Urothelium cell line (cell line): Measurements from ENCODE around the gene DENND1C.
"Not testable (repeated sequence)": the region's sequence is repeated elsewhere in the genome, so short reads cannot be mapped to it uniquely, and the experiment has no call there.

Source experiments
- DNase-seq: peaks from one replicate; pipeline ENCODE4 v3.0.0; 2011; ENCODE audit warnings: low spot score, mixed read lengths
- FAIRE-seq: peaks from 2 replicates; lab custom pipeline; 2011; peaks lifted over from hg19 to GRCh38; lab: Jason Lieb, UNC

DENND1C gene

DNA sequence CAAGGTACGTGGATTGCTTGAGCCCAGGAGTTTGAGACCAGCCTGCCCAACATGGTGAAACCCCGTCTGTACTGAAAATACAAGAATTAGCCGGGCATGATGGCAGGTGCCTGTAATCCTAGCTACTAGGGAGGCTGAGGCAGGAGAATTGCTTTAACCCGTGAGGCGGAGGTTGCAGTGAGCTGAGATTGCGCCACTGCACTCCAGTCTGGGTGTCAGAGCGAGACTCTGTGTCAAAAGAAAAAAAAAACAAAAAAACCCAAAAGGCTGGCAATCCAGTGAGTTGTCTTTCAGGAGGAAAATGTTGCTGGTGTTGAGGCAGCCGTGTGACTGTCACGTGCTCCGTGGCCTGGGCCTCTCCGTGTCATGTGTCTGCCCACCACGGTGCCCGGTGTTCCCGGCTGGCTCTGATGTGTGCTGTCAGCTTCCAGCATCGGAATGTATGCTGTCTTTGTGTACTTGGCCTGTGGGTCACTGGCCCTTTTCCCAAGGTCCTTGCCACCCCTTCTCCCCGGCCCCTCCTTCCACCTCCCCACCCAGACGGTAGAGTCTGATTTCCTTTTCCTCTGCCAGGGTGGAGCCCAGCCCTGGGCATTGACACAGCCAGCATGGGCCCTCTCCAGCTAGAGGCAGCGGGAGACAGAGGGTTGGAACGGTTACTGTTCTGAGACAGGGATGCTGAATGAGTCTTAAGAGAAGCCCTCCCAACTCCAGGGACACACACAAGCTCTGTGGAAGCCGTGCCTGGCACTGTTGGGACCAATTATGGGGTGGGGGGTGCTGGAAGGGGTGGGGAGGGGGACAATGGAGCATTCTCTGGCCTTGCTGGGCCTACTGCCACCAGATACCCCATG, 27.8 kb upstream of the DENND1C start:
- FAIRE-seq = no peak
- DNase-seq = no peak

DNA sequence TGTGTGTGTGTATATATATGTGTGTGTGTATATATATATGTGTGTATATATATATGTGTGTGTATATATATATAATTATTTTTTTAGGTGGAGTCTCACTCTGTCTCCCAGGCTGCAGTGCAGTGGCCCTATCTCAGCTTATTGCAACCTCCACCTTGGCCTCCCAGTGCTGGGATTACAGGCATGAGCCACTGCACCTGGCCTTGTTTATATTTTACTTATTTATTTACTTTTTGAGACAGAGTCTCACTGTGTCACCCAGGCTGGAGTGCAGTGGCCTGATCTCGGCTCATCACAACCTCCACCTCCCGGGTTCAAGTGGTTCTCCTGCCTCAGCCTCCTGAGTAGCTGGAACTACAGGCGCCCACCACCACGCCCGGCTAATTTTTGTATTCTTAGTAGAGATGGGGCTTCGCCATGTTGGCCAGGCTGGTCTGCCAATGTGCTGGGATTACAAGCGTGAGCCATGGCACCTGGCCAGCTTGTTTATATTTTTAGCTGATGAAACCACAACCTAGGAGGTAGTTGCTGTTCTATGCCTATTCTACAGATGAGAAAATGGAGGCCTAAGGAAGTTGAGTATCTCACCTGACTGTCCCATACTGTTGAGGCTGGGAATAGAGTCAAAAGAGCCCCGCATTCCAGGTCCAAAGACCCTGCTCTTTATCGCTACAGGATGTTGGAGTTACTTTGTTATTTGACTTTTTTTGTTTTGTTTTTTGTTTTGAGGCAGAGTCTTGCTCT, 26.6 kb upstream of the DENND1C start:
- FAIRE-seq, DNase-seq: not testable (repeated sequence)

DNA sequence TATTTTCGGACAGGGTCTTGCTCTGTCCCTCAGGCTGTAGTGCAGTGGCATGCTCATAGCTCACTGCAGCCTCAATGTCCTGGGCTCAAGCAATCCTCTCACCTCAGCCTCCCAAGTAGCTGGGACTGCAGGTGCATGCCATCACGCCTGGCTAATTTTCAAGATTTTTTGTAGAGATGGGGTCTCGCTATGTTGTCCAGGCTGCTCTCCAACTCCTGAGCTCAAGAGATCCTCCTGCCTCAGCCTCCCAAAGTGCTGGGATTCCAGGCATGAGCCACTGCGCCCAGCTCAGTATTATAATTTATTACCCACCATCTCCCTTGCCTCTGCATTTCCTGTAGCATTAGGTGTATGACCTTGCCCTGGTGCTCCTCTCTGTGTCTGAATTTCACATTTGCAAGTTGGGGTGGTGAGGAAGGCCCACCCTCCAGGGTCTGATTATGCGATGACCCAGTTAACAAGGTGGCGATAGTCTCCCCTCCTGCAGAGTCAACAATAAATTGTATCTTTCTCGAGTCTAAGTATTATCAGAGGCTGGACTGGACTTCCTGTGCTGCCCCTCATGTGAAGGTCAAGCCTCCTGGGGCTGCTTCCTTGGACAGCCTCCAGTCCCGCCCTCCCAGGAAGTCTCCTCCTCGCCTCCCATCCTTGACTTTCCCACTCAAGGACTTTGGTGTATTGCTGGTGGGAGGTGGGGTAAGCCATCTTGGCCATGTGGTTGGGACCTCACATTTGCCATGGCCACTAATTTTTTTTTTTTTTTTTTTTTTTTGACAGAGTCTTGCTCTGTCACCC, 22.0 kb upstream of the DENND1C start:
- FAIRE-seq = no peak
- DNase-seq = no peak

DNA sequence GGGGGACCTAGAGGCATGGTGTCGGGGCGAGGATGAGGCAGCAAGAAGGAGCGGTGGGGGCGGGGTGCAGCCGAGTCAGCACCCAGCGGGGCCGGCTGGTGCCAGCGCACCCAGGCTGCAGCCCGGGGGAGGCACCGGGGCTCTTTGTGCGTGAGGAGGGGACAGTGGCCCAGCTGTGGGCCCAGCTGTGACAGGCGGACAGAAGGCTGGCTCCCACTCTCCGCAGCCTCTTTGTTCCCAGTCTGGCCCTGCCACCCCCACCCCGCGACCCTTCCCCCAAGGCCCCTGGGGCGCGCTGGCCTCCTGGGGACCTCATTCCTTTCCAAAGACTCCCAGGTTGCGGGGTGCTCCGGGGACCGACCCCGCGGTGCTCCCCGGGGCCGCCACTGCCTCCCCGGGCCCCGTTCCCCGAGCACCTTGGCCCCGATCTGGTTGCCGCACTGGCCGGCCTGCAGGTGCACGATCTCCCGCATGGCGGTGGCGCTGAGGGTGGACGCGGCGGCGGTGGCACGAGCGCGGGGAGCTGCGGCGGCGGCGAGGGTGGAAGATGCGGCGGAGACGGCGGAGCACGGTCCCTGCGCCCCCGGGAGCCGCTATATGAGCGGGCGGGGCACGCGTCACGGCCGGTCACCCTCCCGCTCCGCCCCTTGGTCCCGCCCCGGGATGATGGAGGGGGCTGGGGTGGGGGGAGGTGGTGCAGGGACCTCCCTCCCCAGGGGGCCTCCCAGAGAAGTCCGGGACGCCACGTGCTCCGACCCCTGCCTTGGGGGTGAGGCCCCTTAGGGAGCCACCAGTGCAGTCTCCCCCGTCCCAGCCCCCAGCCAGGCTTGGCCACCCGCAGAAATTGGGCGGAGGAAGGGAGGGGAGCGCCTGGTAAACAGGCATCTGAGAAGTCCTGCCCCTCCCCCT, 20.4 kb upstream of the DENND1C start, which contains the start of gene TUBB4A:
TUBB4A (minus strand) TSS at position 570 of the 909 bp plus-strand sequence; CDS start at position 473, 97 bp downstream.
- FAIRE-seq = no peak

DNA sequence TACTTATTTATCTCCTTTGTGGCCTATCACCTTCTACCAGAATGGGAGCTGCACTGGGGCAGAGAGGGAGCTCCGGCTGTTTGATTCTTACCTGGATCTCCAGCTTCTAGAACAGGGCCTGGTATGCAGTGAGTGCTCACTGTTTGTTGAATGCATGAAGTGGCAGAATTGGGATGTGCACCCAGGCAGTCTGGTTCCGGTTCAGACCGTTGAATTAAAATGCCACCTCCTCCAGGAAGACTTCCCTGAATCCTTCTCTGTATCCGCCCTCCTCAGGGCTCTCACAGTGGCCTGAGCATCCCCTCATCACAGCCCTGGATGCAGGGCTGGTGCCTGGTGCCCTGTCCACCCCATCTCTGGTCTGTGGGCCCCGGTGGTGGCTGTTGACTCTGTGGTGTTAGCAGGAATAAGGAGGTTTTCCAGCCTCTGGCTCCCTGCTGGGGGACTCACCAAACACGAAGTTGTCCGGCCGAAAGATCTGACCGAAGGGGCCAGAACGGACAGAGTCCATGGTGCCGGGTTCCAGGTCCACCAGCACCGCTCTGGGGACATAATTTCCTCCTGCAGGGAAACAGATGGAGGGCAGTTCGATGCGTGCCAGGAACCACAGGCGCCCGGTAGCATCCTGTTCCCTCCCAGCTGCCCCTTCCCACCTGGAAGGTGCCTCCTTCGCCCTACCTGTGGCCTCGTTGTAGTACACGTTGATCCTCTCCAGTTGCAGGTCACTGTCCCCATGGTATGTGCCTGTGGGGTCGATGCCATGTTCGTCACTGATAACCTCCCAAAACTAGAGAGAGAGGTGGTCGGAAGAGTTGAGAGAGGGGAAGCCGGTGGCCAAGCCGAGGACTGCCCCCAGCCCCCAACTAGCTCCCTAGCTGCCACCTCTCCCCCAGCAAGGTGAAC, 19.5 kb upstream of the DENND1C start:
- FAIRE-seq (no peak), DNase-seq (no peak)

More for the DNA sequence above, 20.4 kb upstream of the DENND1C start, which contains the start of gene TUBB4A:
- DNase-seq = peak; percentile 65

DNA sequence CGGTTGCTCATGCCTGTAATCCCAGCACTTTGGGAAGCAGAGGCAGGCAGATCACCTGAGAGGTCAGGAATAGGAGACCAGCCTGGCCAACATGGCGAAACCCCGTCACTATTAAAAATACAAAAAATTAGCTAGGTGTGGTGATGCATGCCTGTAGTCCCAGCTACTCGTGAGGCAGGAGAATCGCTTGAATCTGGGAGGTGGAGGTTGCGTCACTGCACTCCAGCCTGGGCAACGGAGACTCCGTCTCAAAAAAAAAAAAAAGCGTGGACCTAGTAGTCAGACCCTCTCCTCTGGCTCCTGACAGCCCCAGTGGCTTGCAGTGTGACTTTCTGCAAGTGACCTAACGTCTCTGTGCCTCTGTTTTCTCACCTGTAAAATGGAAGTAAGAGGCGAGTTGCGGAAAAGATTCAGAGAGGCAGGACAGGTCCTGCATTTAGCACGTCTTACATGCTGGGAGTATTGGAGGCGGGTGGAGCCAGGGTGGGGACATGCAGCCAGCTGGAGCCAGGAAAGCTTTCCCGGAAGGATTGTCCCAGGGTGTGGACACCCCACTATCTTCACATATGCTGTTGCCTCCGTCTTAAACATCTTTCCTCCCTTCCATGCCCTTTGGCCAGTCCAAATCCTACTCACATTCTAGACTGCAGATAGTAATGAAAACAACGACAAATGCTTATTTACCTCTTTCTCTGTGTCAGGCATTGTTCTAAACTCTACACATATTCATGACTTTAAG, 17.6 kb upstream of the DENND1C start:
- no peak for FAIRE-seq

DNA sequence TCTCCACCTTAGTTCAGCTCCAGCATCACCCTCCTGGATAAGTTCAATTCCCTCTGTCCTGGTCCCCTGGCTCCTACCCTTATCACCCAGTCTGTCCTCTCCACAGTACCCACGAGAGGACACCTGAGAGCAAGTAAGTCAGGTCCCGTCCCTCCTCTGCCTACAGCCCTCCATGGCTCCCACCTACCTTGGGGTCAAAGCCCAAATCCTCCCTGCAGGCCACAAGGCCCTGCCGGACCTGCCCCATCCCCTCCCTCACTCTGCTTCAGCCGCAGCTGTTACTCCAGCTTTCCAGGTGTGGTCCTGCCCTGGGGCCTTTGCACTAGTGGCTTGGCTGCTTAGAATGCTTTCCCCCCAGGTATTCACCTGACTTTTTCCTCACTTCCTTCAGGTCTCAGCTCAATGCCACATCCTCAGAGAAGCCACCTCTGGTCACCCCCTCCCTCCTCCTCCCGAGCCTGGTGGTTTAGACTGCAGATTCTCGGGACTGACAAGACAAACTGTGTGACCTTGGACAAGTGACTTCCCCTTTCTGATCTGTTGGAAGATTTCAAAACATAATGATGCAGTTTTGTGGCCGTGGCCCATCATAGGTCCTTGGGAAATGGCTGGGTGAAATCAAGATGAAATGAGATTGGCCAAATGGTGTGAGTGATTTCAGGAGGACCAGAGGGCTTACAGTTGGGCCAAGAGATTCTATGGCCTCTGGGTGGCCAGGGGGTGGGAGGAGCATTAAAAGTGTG, 16.9 kb upstream of the DENND1C start:
- FAIRE-seq (no peak), DNase-seq (no peak)

More for the DNA sequence above, 17.6 kb upstream of the DENND1C start:
- no peak for DNase-seq

DNA sequence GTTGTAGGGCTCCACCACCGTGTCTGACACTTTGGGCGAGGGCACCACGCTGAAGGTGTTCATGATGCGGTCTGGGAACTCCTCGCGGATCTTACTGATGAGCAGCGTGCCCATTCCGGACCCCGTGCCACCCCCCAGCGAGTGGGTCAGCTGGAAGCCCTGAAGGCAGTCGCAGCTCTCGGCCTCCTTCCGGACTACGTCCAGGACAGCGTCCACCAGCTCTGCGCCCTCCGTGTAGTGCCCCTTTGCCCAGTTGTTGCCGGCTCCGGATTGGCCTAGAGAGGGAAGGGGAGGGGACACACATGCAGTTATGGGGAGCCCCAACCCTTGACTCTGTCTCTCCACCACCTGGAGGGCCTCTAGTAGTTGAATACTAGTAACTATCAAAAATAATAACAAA, 14.4 kb upstream of the DENND1C start:
- no peak for FAIRE-seq
- DNase-seq = no peak

DNA sequence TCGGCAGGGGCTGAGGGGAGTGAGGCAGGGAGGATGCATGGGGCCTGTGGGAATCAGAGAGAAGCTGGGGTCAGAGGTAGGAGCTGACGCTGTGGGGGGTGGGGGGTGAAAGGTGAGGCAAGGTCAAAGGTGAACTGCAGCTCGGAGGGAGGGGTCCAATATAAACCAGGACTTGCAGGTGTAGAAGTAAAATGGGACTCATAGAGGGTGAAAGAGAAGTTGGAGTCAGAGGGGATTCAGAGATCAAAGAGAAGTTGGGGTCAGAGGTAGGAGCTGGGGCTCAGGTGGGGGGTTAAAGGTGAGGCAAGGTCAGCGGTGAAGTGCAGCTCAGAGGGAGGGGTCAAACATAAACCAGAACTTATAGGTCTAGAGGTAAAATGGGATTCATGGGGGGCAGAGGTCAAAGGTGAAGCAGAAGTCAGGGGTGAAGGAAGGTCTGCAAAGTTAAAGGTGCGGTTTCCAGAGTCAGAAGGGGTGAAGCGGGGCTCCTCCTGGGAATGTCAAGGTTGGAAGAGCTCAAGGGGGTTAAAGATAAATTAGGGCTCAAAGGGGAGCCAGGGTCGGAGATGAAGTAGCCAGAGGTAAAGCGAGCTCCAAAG, 12.9 kb upstream of the DENND1C start:
- DNase-seq (no peak), FAIRE-seq (no peak)

DNA sequence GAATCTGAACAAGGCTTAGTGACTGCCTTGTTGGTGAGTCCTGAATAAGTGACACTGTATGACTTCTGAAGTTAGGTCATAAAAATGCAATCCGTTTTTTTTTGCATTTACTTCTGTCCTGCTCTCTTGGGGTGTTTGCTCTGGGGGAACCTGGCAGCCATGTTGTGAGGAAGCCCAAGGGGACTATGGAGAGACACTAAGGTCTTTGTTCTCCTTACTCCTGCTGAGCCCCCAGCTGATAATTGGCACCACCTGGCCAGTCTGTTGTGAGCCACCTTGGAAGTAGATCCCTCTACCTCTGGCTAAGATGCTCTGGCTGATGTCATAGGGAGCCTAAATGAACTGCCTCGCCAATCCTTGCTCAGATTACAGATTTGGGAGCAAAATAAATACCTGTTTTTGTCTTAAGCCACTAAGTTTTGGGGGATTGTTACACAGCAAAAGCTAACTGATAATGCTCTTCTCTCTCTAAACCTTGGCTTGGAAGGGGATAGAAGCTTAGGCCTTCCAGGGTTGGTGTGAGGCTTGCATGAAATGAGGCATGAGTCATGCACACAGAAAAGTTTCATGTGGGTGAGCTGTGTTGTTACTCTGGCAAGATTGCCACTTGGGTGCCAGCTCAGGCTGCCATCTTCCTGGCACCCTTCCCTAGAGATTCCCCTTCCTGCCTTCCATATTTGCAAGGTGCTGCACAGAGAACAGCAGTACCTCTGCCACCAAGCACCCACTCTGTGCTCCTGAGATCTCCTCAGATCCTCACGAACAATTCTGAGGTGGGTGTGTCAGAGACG, 10.4 kb upstream of the DENND1C start:
- FAIRE-seq (no peak), DNase-seq (no peak)

DNA sequence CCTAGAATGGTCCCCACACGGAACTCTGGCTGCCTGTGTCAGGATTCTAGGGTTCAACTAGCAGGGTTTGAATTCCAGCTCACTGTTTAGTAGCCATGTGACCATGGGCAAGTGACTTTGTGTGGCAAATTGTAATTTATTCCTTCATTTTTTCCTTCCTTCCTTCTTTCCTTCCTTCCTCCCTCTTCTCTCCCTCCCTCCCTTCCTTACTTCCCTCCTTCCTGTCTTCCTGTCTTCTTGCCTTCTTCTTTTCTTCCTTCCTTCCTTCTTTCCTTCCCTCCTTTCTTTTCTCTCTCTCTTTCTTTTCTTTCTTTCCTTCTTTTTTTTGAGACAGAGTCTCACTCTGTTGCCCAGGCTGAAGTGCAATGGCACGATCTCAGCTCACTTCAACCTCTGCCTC, 8.5 kb upstream of the DENND1C start:
- no peak for FAIRE-seq
- DNase-seq = no peak

DNA sequence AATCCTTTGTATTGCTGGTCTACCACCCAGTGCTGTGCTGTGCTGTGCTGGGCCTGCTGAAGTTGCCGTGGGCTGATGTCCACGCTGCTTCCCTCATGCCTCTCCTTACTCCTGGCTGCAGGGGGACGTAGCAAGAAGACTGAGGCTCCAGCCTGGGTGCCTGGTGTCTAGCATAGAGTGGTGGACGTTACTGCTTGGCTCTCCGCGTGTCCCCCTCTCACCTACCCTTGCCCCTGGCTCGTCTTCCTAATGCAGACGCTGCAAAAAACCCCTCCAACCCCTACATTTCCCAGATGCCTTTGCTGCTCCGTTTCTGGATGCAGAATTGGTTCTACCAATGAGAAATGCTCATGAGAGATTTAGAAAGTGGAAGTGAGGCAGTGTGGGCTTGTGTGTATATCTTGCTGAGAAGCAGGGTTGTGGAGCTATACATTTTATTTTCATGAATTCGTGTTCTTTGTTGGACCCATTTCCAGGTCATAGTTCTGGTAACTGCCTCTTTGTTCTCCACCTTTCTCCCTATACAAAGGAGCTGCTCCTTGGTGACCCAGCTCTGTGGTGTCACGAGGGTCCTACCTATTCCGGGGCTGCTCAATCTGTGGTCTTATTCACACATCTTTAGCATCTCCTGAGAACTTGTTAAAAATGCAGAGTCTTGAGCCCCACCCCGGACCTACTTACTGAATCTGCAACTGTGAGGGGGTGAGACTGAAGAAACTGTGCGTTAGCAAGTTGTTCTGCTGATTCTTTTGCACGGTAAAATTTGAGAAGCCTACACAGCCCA, 7.9 kb upstream of the DENND1C start:
- no peak for DNase-seq
- FAIRE-seq = no peak

DNA sequence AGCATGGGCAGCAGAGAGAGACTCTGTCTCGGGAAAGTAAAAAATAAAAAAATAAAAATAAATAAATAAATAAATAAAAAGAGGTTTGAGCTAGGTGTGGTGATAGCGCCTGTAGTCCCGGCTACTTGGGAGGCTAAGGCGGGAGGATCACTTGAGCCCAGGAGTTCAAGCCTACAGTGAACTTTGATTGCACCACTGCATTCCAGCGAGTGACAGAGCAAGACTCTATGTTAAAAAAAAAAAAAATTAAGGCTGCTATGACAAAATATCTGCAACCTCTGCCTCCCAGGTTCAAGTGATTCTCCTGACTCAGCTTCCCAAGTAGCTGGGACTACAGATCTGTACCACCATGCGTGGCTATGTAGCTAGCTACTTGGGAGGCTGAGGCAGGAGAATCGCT, 3.2 kb upstream of the DENND1C start:
- no peak for FAIRE-seq
- DNase-seq = no peak

DNA sequence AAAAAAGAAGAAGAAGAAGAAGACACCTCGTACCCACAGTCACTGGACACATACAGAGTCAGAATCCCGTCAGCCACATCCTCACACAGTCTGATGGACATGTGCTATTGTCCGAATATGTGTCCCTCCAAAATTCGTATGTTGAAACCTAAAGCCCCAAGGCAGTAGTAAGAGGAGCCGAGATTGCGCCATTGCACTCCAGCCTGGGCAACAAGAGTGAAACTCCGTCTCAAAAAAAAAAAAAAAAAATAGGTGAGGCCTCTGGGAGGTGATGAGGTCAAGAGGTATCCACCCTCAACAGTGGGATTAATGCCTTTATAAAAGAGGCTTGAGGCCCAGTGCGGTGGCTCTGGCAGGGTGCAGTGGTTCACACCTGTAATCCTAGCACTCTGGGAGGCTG, 2.6 kb upstream of the DENND1C start:
- FAIRE-seq (no peak), DNase-seq (no peak)

DNA sequence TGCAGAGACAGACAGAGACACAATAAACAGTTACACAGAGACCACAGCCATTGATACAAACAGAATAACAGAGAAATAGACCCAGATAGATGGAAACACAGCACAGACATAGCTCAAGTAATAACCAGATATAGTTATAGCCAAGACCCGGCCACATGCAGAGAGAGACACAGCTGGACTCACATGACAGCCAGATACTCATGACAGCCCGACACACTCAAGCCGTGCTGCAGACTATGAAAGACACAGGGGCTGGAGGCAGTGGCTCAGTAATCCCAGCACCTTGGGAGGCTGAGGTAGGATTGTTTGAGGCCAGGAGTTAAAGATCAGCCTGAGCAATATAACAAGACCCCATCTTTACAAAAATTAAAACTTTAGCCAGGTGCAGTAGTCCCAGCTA, 1.6 kb upstream of the DENND1C start:
- no peak for FAIRE-seq
- DNase-seq = no peak

DNA sequence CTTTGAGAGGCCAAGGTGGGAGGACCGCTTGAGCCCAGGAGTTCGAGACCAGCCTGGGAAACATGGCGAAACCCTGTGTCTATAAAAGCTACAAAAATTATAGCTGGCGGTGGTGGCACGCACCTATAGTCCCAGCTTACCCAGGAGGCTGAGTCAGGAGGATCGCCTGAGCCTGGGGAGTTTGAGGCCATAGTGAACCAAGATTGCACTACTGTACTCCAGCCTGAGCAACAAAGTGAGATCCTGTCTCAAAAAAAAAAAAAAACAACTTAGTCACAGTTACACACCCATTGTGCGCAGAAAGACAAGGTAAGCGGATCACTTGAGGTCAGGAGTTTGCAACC, 728 bp upstream of the DENND1C start:
- FAIRE-seq (no peak), DNase-seq (no peak)
